Spleen (tissue), 11 donors: ENCODE results near the gene ERH. TPM values are rescaled to one million over a fixed set of nuclear protein-coding genes. Genes with fewer than 3 reads are reported as not detected.

ENCODE experiments used
- DNase-seq: peaks from one replicate; pipeline ENCODE4 v3.0.0-alpha.2; 2020
- H3K27ac ChIP-seq, 8 donors: fragments of 200-600 bp; sonication (generic) in 7 of 8; 1 replicate in 4 of 8; 2 replicates in 4 of 8; pipeline versions ENCODE4 v1.5.0 to v1.8.0; 2016 to 2021; ENCODE audit warnings: inconsistent platforms in 4 of 8, mild to moderate bottlenecking in 4 of 8, moderate library complexity in 1 of 8
- H3K27me3 ChIP-seq, 7 donors: fragments of 200-600 bp; sonication (generic) in 6 of 7; replicated peaks in 1 of 7; 1 replicate in 4 of 7; 2 replicates in 3 of 7; pipeline versions ENCODE4 v1.5.0 to v1.8.0; 2016 to 2021; ENCODE audit warnings: inconsistent platforms in 3 of 7, mild to moderate bottlenecking in 1 of 7
- H3K36me3 ChIP-seq, 6 donors: fragments of 200-600 bp; sonication (generic) in 5 of 6; 1 replicate in 4 of 6; 2 replicates in 2 of 6; pipeline versions ENCODE4 v1.5.0 to v1.8.0; 2016 to 2021; ENCODE audit warnings: inconsistent platforms in 2 of 6
- H3K4me1 ChIP-seq, 6 donors: fragments of 200-600 bp; sonication (generic) in 5 of 6; 1 replicate in 3 of 6; 2 replicates in 3 of 6; pipeline versions ENCODE4 v1.5.0 to v1.8.0; 2016 to 2021; ENCODE audit warnings: inconsistent platforms in 3 of 6
- H3K4me3 ChIP-seq, 8 donors: fragments of 200-600 bp; sonication (generic) in 7 of 8; 1 replicate in 4 of 8; 2 replicates in 4 of 8; pipeline versions ENCODE4 v1.5.0 to v1.8.0; 2016 to 2021; ENCODE audit warnings: inconsistent platforms in 4 of 8, mild to moderate bottlenecking in 4 of 8, moderate library complexity in 2 of 8
- H3K9me3 ChIP-seq, 8 donors: fragments of 200-600 bp; sonication (generic) in 7 of 8; 1 replicate in 4 of 8; 2 replicates in 4 of 8; pipeline versions ENCODE4 v1.5.0 to v1.8.0; 2016 to 2021; ENCODE audit warnings: inconsistent platforms in 4 of 8
- POLR2A ChIP-seq, 3 donors: fragments of 450-650 bp; IDR thresholded peaks; one replicate each; pipeline ENCODE4 v1.5.1; 2017; ENCODE audit warnings: antibody characterized with exemption in 3 of 3, mild to moderate bottlenecking in 1 of 3
- POLR2AphosphoS5 ChIP-seq, 3 donors: sonication (generic); formaldehyde crosslinking; IDR thresholded peaks; one replicate each; pipeline ENCODE4 v1.5.1; 2017; ENCODE audit warnings: antibody characterized with exemption in 3 of 3
- WGBS, 5 donors: extraction: QIAGEN DNeasy Blood & Tissue Kit in 3 of 5; methylation state at CpG; one replicate each; pipeline versions ENCODE4 v1.1.5 to v1.1.7; 2013 to 2018; 5-methylcytosine and 5-hydroxymethylcytosine counted together
- intact Hi-C: fragments of 100-400 bp; cut with DNase I; formaldehyde crosslinking; loops from one replicate; pipeline ENCODE4 v1.15.0; 2023; ENCODE audit warnings: low total_unique reads
- polyA plus RNA-seq, 3 donors: library from polyadenylated mRNA; stranded (reverse); fragments of 200-250 nt; gene quantifications; one replicate each; pipeline ENCODE4 v1.2.1, GENCODE V29; 2013
- total RNA-seq, 7 donors: library from RNA; depleted of rRNA in 3 of 7; stranded (reverse); fragments of >200 nt in 3 of 7; fragmentation: NEBNext Ultra II Directional in 4 of 7; extraction: Animal tissue kit (Norgen Biotek cat#: 25700) in 4 of 7; gene quantifications; one replicate each; pipeline versions ENCODE4 v1.1.0 to v1.2.1, GENCODE V29; 2016 to 2021
- TF ChIP-seq, protein P1 (sequence below), 11 experiments: fragments of 200-600 bp in 7 of 11; fragments of 450-650 bp in 4 of 11; sonication (generic) in 4 of 11; IDR thresholded peaks in 8 of 11; conservative IDR thresholded peaks in 3 of 11; 1 replicate in 7 of 11; 2 replicates in 4 of 11; pipeline versions ENCODE4 v1.4.0 to v1.8.0; 2016 to 2021; ENCODE audit warnings: antibody characterized with exemption in 11 of 11, inconsistent platforms in 4 of 11, mild to moderate bottlenecking in 1 of 11
- donor health status: healthy with polysubstance abuse.
- donor health status: DM: no; HTN: no; CAD: no; lungs with moderate emphysema.
- donor health status: DM: no; HTN: no; CAD: no.
- donor health status: Bipolar disorder and iron deficiency.
- donor health status: healthy.
- donor health status: DM: no; HTN: no; CAD: no.
- donor health status: DM: yes; HTN: yes; CAD: no.

The ERH gene
- total and polyA plus RNA-seq, 10 donors: 53.5 to 182 (median 127) TPM

- TF ChIP-seq POLR2AphosphoS5 (IDR thresholded peaks at IDR 0.05): no peak
- no peak for TF ChIP-seq POLR2A (IDR thresholded peaks at IDR 0.05)
- TF ChIP-seq, protein P1, sequence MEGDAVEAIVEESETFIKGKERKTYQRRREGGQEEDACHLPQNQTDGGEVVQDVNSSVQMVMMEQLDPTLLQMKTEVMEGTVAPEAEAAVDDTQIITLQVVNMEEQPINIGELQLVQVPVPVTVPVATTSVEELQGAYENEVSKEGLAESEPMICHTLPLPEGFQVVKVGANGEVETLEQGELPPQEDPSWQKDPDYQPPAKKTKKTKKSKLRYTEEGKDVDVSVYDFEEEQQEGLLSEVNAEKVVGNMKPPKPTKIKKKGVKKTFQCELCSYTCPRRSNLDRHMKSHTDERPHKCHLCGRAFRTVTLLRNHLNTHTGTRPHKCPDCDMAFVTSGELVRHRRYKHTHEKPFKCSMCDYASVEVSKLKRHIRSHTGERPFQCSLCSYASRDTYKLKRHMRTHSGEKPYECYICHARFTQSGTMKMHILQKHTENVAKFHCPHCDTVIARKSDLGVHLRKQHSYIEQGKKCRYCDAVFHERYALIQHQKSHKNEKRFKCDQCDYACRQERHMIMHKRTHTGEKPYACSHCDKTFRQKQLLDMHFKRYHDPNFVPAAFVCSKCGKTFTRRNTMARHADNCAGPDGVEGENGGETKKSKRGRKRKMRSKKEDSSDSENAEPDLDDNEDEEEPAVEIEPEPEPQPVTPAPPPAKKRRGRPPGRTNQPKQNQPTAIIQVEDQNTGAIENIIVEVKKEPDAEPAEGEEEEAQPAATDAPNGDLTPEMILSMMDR (IDR thresholded peaks at IDR 0.05 in 8 of 11, conservative IDR thresholded peaks at IDR 0.05 in 3 of 11): no peak
- no peaks in the 10 kb centered on the region for H3K9me3 ChIP-seq
- peak overlapping the region in 4 of 8 donors; percentile 43 to 70 (median 54) for H3K27ac ChIP-seq
- H3K27me3 ChIP-seq: no peaks in the 10 kb centered on the region
- no peak for DNase-seq
- peak overlapping the region in 1 of 8 donors; percentile 21 for H3K4me3 ChIP-seq
- 58 to 90% (median 77%) methylated on average over 12 of the region's 12 CpGs for WGBS, 5 donors
- H3K4me1 ChIP-seq: peaks cover 0 to 24% (median 2%) of the 10 kb centered on the region in 6 donors
- intact Hi-C loops: no loop called here
- peaks cover 0 to 51% (median 12%) of the 10 kb centered on the region in 6 donors for H3K36me3 ChIP-seq
These were observed 41.6 kb upstream of the ERH start for GRCh38 chr14:69439521-69440270.

- WGBS, 5 donors: 93 to 97% (median 95%) methylated on average over 2 of the region's 2 CpGs
- Histone ChIP-seq H3K27ac (no peak overlapping the region), H3K36me3 (peaks cover 0 to 17% (median 3%) of the 10 kb centered on the region in 6 donors), H3K27me3 (no peaks in the 10 kb centered on the region), H3K9me3 (no peaks in the 10 kb centered on the region), H3K4me1 (peaks cover 0 to 30% (median 10%) of the 10 kb centered on the region in 6 donors), H3K4me3 (no peak overlapping the region)
- intact Hi-C loops: no loop called here
- no peak for TF ChIP-seq POLR2AphosphoS5 (IDR thresholded peaks at IDR 0.05)
- TF ChIP-seq POLR2A (IDR thresholded peaks at IDR 0.05): no peak
- TF ChIP-seq, protein P1 (IDR thresholded peaks at IDR 0.05 in 8 of 11, conservative IDR thresholded peaks at IDR 0.05 in 3 of 11): no peak
- no peak for DNase-seq
These were observed 34.3 kb upstream of the ERH start for GRCh38 chr14:69432364-69432763.

- Histone ChIP-seq H3K36me3 (peaks cover 0 to 36% (median 16%) of the 10 kb centered on the region in 6 donors), H3K27ac (no peak overlapping the region), H3K4me3 (no peak overlapping the region), H3K4me1 (peaks cover 0 to 30% (median 12%) of the 10 kb centered on the region in 6 donors), H3K9me3 (no peaks in the 10 kb centered on the region), H3K27me3 (no peaks in the 10 kb centered on the region)
- TF ChIP-seq POLR2AphosphoS5 (IDR thresholded peaks at IDR 0.05) (no peak), POLR2A (IDR thresholded peaks at IDR 0.05) (no peak)
- TF ChIP-seq, protein P1 (IDR thresholded peaks at IDR 0.05 in 8 of 11, conservative IDR thresholded peaks at IDR 0.05 in 3 of 11): no peak
- WGBS, 5 donors: 91 to 100% (median 97%) methylated on average over 1 of the region's 1 CpG
- DNase-seq: no peak
- intact Hi-C loops: no loop called here
These were observed 32.3 kb upstream of the ERH start for GRCh38 chr14:69430306-69430939.

GRCh38 chr14:69429643-69430042 lies 31.5 kb upstream of the ERH start:
- Histone ChIP-seq H3K9me3 (no peaks in the 10 kb centered on the region), H3K4me3 (no peak overlapping the region), H3K36me3 (peaks cover 0 to 44% (median 22%) of the 10 kb centered on the region in 6 donors), H3K4me1 (peaks cover 0 to 32% (median 8%) of the 10 kb centered on the region in 6 donors), H3K27ac (no peak overlapping the region), H3K27me3 (no peaks in the 10 kb centered on the region)
- intact Hi-C loops: no loop called here
- DNase-seq: no peak
- no peak for TF ChIP-seq POLR2AphosphoS5 (IDR thresholded peaks at IDR 0.05)
- TF ChIP-seq POLR2A (IDR thresholded peaks at IDR 0.05): no peak
- TF ChIP-seq, protein P1 (IDR thresholded peaks at IDR 0.05 in 8 of 11, conservative IDR thresholded peaks at IDR 0.05 in 3 of 11): no peak
